Liver (tissue), 3 donors: ENCODE data around the gene ASH1L.
"Not testable (repeated sequence)": the region's sequence is repeated elsewhere in the genome, so short reads cannot be mapped to it uniquely, and the experiment has no call there.

Experiments
- FOXA2 ChIP-seq: IDR thresholded peaks from 2 replicates; pipeline ENCODE4 v1.6.1; 2016; ENCODE audit warnings: antibody characterized with exemption
- GABPA ChIP-seq, 2 donors: IDR thresholded peaks in 1 of 2; conservative IDR thresholded peaks in 1 of 2; 2 replicates each; pipeline ENCODE4 v1.6.1; 2016; ENCODE audit warnings: antibody characterized with exemption in 2 of 2, mild to moderate bottlenecking in 1 of 2, moderate library complexity in 1 of 2
- JUND ChIP-seq, 2 donors: IDR thresholded peaks; 2 replicates each; pipeline ENCODE4 v1.6.1; 2016; ENCODE audit warnings: antibody characterized with exemption in 2 of 2
- RAD21 ChIP-seq, 2 donors: IDR thresholded peaks; 2 replicates each; pipeline ENCODE4 v1.6.1; 2016; ENCODE audit warnings: antibody characterized with exemption in 2 of 2, mild to moderate bottlenecking in 2 of 2
- RXRA ChIP-seq, 2 donors: IDR thresholded peaks; 2 replicates each; pipeline ENCODE4 v1.6.1; 2017 to 2018; ENCODE audit warnings: antibody characterized with exemption in 2 of 2, mild to moderate bottlenecking in 1 of 2
- SP1 ChIP-seq: IDR thresholded peaks from 2 replicates; pipeline ENCODE4 v1.6.1; 2018; ENCODE audit warnings: antibody characterized with exemption, mild to moderate bottlenecking
- TAF1 ChIP-seq: conservative IDR thresholded peaks from 2 replicates; pipeline ENCODE4 v1.6.1; 2016; ENCODE audit warnings: antibody characterized with exemption, mild to moderate bottlenecking
- YY1 ChIP-seq: IDR thresholded peaks from 2 replicates; pipeline ENCODE4 v1.6.1; 2016; ENCODE audit warnings: antibody characterized with exemption, mild to moderate bottlenecking
- TF ChIP-seq, protein P1 (sequence below): IDR thresholded peaks from 2 replicates; pipeline ENCODE4 v1.6.1; 2016; ENCODE audit warnings: antibody characterized with exemption, mild to moderate bottlenecking
- TF ChIP-seq, protein P2 (sequence below): fragments of 150-350 bp; IDR thresholded peaks from 2 replicates; pipeline ENCODE4 v1.5.1; 2017; ENCODE audit warnings: improper control_type of control experiment, low read depth, low read length; ENCODE audit not compliant: missing input control
- TF ChIP-seq, protein P3 (sequence below): IDR thresholded peaks from 2 replicates; pipeline ENCODE4 v1.6.1; 2016; ENCODE audit warnings: antibody characterized with exemption
- TF ChIP-seq, protein P4 (sequence below): IDR thresholded peaks from 2 replicates; pipeline ENCODE4 v1.6.1; 2016; ENCODE audit warnings: antibody characterized with exemption
- TF ChIP-seq, protein P5 (sequence below): IDR thresholded peaks from 2 replicates; pipeline ENCODE4 v1.6.1; 2016; ENCODE audit warnings: antibody characterized with exemption
- donor health status: healthy.
- donor health status: healthy.

DNA sequence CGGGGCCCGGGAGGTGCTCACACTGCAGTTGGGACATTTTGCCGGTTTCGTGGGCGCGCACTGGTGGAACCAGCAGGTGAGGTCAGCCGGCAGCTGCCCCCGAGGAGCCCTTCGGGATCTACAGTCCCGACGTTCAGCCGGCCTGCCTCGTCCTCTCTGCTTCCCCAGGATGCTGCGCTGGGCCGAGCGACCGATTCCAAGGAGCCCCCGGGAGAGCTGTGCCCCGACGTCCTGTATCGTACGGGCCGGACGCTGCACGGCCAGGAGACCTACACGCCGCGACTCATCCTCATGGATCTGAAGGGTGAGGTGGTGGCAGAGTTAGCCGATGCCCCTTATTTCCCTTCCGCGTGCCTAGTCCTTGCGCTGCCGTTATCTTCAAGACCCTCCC, 47.6 kb upstream of the ASH1L start:
- TF ChIP-seq YY1; GABPA (IDR thresholded peaks at IDR 0.05 in 1 of 2, conservative IDR thresholded peaks at IDR 0.05 in 1 of 2); TAF1; RAD21 (IDR thresholded peaks at IDR 0.05); RXRA (IDR thresholded peaks at IDR 0.05); FOXA2; SP1; JUND (IDR thresholded peaks at IDR 0.05): not testable (repeated sequence)
- TF ChIP-seq, protein P1, sequence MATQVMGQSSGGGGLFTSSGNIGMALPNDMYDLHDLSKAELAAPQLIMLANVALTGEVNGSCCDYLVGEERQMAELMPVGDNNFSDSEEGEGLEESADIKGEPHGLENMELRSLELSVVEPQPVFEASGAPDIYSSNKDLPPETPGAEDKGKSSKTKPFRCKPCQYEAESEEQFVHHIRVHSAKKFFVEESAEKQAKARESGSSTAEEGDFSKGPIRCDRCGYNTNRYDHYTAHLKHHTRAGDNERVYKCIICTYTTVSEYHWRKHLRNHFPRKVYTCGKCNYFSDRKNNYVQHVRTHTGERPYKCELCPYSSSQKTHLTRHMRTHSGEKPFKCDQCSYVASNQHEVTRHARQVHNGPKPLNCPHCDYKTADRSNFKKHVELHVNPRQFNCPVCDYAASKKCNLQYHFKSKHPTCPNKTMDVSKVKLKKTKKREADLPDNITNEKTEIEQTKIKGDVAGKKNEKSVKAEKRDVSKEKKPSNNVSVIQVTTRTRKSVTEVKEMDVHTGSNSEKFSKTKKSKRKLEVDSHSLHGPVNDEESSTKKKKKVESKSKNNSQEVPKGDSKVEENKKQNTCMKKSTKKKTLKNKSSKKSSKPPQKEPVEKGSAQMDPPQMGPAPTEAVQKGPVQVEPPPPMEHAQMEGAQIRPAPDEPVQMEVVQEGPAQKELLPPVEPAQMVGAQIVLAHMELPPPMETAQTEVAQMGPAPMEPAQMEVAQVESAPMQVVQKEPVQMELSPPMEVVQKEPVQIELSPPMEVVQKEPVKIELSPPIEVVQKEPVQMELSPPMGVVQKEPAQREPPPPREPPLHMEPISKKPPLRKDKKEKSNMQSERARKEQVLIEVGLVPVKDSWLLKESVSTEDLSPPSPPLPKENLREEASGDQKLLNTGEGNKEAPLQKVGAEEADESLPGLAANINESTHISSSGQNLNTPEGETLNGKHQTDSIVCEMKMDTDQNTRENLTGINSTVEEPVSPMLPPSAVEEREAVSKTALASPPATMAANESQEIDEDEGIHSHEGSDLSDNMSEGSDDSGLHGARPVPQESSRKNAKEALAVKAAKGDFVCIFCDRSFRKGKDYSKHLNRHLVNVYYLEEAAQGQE, result not testable (repeated sequence)
- TF ChIP-seq, protein P2, sequence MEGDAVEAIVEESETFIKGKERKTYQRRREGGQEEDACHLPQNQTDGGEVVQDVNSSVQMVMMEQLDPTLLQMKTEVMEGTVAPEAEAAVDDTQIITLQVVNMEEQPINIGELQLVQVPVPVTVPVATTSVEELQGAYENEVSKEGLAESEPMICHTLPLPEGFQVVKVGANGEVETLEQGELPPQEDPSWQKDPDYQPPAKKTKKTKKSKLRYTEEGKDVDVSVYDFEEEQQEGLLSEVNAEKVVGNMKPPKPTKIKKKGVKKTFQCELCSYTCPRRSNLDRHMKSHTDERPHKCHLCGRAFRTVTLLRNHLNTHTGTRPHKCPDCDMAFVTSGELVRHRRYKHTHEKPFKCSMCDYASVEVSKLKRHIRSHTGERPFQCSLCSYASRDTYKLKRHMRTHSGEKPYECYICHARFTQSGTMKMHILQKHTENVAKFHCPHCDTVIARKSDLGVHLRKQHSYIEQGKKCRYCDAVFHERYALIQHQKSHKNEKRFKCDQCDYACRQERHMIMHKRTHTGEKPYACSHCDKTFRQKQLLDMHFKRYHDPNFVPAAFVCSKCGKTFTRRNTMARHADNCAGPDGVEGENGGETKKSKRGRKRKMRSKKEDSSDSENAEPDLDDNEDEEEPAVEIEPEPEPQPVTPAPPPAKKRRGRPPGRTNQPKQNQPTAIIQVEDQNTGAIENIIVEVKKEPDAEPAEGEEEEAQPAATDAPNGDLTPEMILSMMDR, result not testable (repeated sequence)
- TF ChIP-seq, protein P3, sequence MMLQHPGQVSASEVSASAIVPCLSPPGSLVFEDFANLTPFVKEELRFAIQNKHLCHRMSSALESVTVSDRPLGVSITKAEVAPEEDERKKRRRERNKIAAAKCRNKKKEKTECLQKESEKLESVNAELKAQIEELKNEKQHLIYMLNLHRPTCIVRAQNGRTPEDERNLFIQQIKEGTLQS, result not testable (repeated sequence)
- TF ChIP-seq, protein P4, sequence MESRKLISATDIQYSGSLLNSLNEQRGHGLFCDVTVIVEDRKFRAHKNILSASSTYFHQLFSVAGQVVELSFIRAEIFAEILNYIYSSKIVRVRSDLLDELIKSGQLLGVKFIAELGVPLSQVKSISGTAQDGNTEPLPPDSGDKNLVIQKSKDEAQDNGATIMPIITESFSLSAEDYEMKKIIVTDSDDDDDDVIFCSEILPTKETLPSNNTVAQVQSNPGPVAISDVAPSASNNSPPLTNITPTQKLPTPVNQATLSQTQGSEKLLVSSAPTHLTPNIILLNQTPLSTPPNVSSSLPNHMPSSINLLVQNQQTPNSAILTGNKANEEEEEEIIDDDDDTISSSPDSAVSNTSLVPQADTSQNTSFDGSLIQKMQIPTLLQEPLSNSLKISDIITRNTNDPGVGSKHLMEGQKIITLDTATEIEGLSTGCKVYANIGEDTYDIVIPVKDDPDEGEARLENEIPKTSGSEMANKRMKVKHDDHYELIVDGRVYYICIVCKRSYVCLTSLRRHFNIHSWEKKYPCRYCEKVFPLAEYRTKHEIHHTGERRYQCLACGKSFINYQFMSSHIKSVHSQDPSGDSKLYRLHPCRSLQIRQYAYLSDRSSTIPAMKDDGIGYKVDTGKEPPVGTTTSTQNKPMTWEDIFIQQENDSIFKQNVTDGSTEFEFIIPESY, result not testable (repeated sequence)
- TF ChIP-seq, protein P5, sequence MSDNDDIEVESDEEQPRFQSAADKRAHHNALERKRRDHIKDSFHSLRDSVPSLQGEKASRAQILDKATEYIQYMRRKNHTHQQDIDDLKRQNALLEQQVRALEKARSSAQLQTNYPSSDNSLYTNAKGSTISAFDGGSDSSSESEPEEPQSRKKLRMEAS, result not testable (repeated sequence)
